Chondrocyte (in vitro differentiated cells): ENCODE results near the gene EN2. TPM values are rescaled to one million over a fixed set of nuclear protein-coding genes. Genes with fewer than 3 reads are reported as not detected.

Source experiments
- DNase-seq: peaks from one replicate; pipeline ENCODE4 v3.0.0; 2021; ENCODE audit warnings: mixed read lengths, low spot score
- H3K27ac Mint-ChIP-seq: one replicate; pipeline ENCODE4 v1.8.0; 2021; ENCODE audit warnings: mild to moderate bottlenecking, moderate library complexity, mixed read lengths; ENCODE audit not compliant: unreplicated experiment
- H3K27me3 Mint-ChIP-seq: 2 replicates; pipeline ENCODE4 v1.8.0; 2021; ENCODE audit warnings: low read depth, mixed read lengths
- H3K36me3 Mint-ChIP-seq: 2 replicates; pipeline ENCODE4 v1.8.0; 2021; ENCODE audit warnings: low read depth, mixed read lengths
- H3K4me1 Mint-ChIP-seq: 2 replicates; pipeline ENCODE4 v1.8.0; 2021; ENCODE audit warnings: low read depth, mild to moderate bottlenecking, mixed read lengths
- H3K4me3 Mint-ChIP-seq: one replicate; pipeline ENCODE4 v1.8.0; 2021; ENCODE audit warnings: mild to moderate bottlenecking, moderate library complexity, mixed read lengths; ENCODE audit not compliant: unreplicated experiment
- H3K9me3 Mint-ChIP-seq: 2 replicates; pipeline ENCODE4 v1.8.0; 2021; ENCODE audit warnings: low read depth, mixed read lengths
- CTCF ChIP-seq: fragments of 200-600 bp; sonication (generic); IDR thresholded peaks from 2 replicates; pipeline ENCODE4 v1.5.0; 2021; ENCODE audit warnings: antibody characterized with exemption, mild to moderate bottlenecking, moderate library complexity
- total RNA-seq: library from RNA; stranded (reverse); gene quantifications from 3 replicates; pipeline ENCODE4 v1.2.1, GENCODE V29; 2021

EN2 gene
- total RNA-seq, 1 donor from 2014 or later = 0.15 TPM

GRCh38 chr7:155496267-155497005, 38.5 kb downstream of the EN2 start:
- Mint-ChIP-seq H3K9me3 (no peaks in the 10 kb centered on the region), H3K27me3 (peaks cover 40% of the 10 kb centered on the region), H3K36me3 (peaks cover 3% of the 10 kb centered on the region), H3K4me1 (peaks cover 2% of the 10 kb centered on the region), H3K4me3 (no peak overlapping the region), H3K27ac (no peak overlapping the region)
- no peak for TF ChIP-seq CTCF
- DNase-seq = no peak

- H3K9me3 Mint-ChIP-seq = no peaks in the 10 kb centered on the region
- no peak for TF ChIP-seq CTCF
- H3K4me3 Mint-ChIP-seq = no peak overlapping the region
- peaks cover 1% of the 10 kb centered on the region for H3K36me3 Mint-ChIP-seq
- DNase-seq = no peak
- H3K27me3 Mint-ChIP-seq = peaks cover 42% of the 10 kb centered on the region
- no peaks in the 10 kb centered on the region for H3K4me1 Mint-ChIP-seq
- no peak overlapping the region for H3K27ac Mint-ChIP-seq
These were observed 39.4 kb downstream of the EN2 start for GRCh38 chr7:155497149-155497901.

- Mint-ChIP-seq H3K27ac (no peak overlapping the region), H3K9me3 (no peaks in the 10 kb centered on the region), H3K36me3 (peaks cover 6% of the 10 kb centered on the region), H3K4me3 (no peak overlapping the region), H3K27me3 (peaks cover 86% of the 10 kb centered on the region), H3K4me1 (peaks cover 17% of the 10 kb centered on the region)
- DNase-seq = no peak
- no peak for TF ChIP-seq CTCF
These were observed 47.5 kb downstream of the EN2 start for GRCh38 chr7:155505422-155505793.

- no peak for DNase-seq
- Mint-ChIP-seq H3K9me3 (no peaks in the 10 kb centered on the region), H3K4me3 (no peak overlapping the region), H3K4me1 (peaks cover 18% of the 10 kb centered on the region), H3K27me3 (peaks cover 85% of the 10 kb centered on the region), H3K27ac (no peak overlapping the region), H3K36me3 (peaks cover 6% of the 10 kb centered on the region)
- TF ChIP-seq CTCF = no peak
These were observed 49.0 kb downstream of the EN2 start for GRCh38 chr7:155506854-155507337.

GRCh38 chr7:155507576-155507975, 49.6 kb downstream of the EN2 start:
- TF ChIP-seq CTCF = no peak
- Mint-ChIP-seq H3K27ac (no peak overlapping the region), H3K36me3 (peaks cover 5% of the 10 kb centered on the region), H3K9me3 (no peaks in the 10 kb centered on the region), H3K27me3 (peaks cover 87% of the 10 kb centered on the region), H3K4me1 (peaks cover 18% of the 10 kb centered on the region), H3K4me3 (no peak overlapping the region)
- no peak for DNase-seq
